Keratinocyte (primary cell): ENCODE results near the gene MCRS1. TPM values are rescaled to one million over a fixed set of nuclear protein-coding genes. Genes with fewer than 3 reads are reported as not detected.

ENCODE experiments used
- DNase-seq: peaks from one replicate; pipeline ENCODE4 v3.0.0-alpha.2; 2011; ENCODE audit warnings: low read depth, missing footprints, low spot score
- FAIRE-seq: peaks from 2 replicates; lab custom pipeline; 2011; peaks lifted over from hg19 to GRCh38; lab: Jason Lieb, UNC
- H2AFZ ChIP-seq: 2 replicates; pipeline ENCODE4 v1.6.0; 2012; ENCODE audit warnings: low read length, control low read depth, inconsistent platforms; ENCODE audit not compliant: control insufficient read depth
- H3K27ac ChIP-seq: 2 replicates; pipeline ENCODE4 v1.5.1; 2011; ENCODE audit warnings: low read length; ENCODE audit not compliant: control insufficient read depth, insufficient read depth
- H3K27me3 ChIP-seq: 3 replicates; pipeline ENCODE4 v1.6.0; 2011; ENCODE audit warnings: low read length; ENCODE audit not compliant: control insufficient read depth, insufficient read depth; ENCODE audit errors: extremely low read depth
- H3K36me3 ChIP-seq, 2 experiments: 2 replicates in 1 of 2; 3 replicates in 1 of 2; pipeline ENCODE4 v1.5.1; 2011; ENCODE audit warnings: low read length in 2 of 2, mild to moderate bottlenecking in 1 of 2; ENCODE audit not compliant: control insufficient read depth in 2 of 2, insufficient read depth in 2 of 2; ENCODE audit errors: extremely low read depth in 1 of 2
- H3K4me1 ChIP-seq: 3 replicates; pipeline ENCODE4 v1.5.1; 2011; ENCODE audit warnings: low read length; ENCODE audit not compliant: control insufficient read depth, insufficient read depth; ENCODE audit errors: extremely low read depth
- H3K4me2 ChIP-seq: 3 replicates; pipeline ENCODE4 v1.6.0; 2011; ENCODE audit warnings: low read depth, low read length; ENCODE audit not compliant: control insufficient read depth, insufficient read depth; ENCODE audit errors: extremely low read depth
- H3K4me3 ChIP-seq, 3 experiments: fragments of 200-600 bp in 1 of 3; sonication (generic) in 1 of 3; 2 replicates in 2 of 3; 3 replicates in 1 of 3; pipeline ENCODE4 v1.5.1; 2011 to 2016; ENCODE audit warnings: low read length in 3 of 3, mild to moderate bottlenecking in 3 of 3, control low read depth in 2 of 3, inconsistent platforms in 1 of 3, low read depth in 1 of 3, mixed read lengths in 1 of 3, mixed run types in 1 of 3, moderate library complexity in 1 of 3; ENCODE audit not compliant: control insufficient read depth in 2 of 3, insufficient read depth in 2 of 3; ENCODE audit errors: extremely low read depth in 1 of 3
- H3K79me2 ChIP-seq: 2 replicates; pipeline ENCODE4 v1.6.0; 2012; ENCODE audit warnings: low read length; ENCODE audit not compliant: control insufficient read depth, insufficient read depth
- H3K9ac ChIP-seq: 3 replicates; pipeline ENCODE4 v1.6.0; 2011; ENCODE audit warnings: low read length; ENCODE audit not compliant: control insufficient read depth, insufficient read depth; ENCODE audit errors: extremely low read depth
- H3K9me1 ChIP-seq: 3 replicates; pipeline ENCODE4 v1.6.0; 2011; ENCODE audit warnings: low read length; ENCODE audit not compliant: control insufficient read depth, insufficient read depth; ENCODE audit errors: extremely low read depth
- H3K9me3 ChIP-seq: 2 replicates; pipeline ENCODE4 v1.5.1; 2012; ENCODE audit warnings: low read depth, low read length; ENCODE audit not compliant: control insufficient read depth
- H4K20me1 ChIP-seq: 3 replicates; pipeline ENCODE4 v1.6.0; 2011; ENCODE audit warnings: low read length; ENCODE audit not compliant: control insufficient read depth, insufficient read depth; ENCODE audit errors: extremely low read depth
- CTCF ChIP-seq, 3 experiments: IDR thresholded peaks in 1 of 3; conservative IDR thresholded peaks in 1 of 3; optimal IDR thresholded peaks in 1 of 3; 2 replicates in 2 of 3; 3 replicates in 1 of 3; pipeline versions ENCODE3 to v1.5.1; 2011; ENCODE audit warnings: low read length in 3 of 3, mild to moderate bottlenecking in 3 of 3, moderate library complexity in 2 of 3, control low read depth in 1 of 3, inconsistent platforms in 1 of 3; ENCODE audit not compliant: insufficient read depth in 2 of 3; ENCODE audit errors: extremely low read depth in 1 of 3
- EZH2 ChIP-seq: IDR thresholded peaks from one replicate; pipeline ENCODE4 v1.6.1; 2012; ENCODE audit warnings: inconsistent platforms, mild to moderate bottlenecking, low read length, moderate library complexity
- dilution Hi-C: fragments of 300-500 bp; cut with MboI; formaldehyde crosslinking; loops from one replicate; pipeline ENCODE4 v1.7.0; 2020; ENCODE audit warnings: low sequenced_read_pairs; ENCODE audit not compliant: extremely low pct_ligation_motif_present
- polyA plus RNA-seq, 5 experiments: library from polyadenylated mRNA; depleted of rRNA in 3 of 5; stranded (reverse) in 3 of 5; stranded (forward) in 1 of 5; unstranded in 1 of 5; fragments of >200 nt; gene quantifications; 1 replicate in 1 of 5; 2 replicates in 3 of 5; 3 replicates in 1 of 5; pipeline versions ENCODE4 v1.2.1 to v1.2.3, GENCODE V29; 2011 to 2012; ENCODE audit warnings: missing spikeins in 2 of 5, low read depth in 1 of 5, low replicate concordance in 1 of 5

MCRS1 gene
- polyA plus RNA-seq, 1 donor (not counting 4 experiments of a cell fraction or from before 2014, with no cell fraction given), result 40.7 TPM

GRCh38 chr12:49542592-49543160 is 25.3 kb downstream of the MCRS1 start:
- H2AFZ ChIP-seq, result no peak overlapping the region
- H3K27me3 ChIP-seq, result peaks cover 28% of the 10 kb centered on the region
- dilution Hi-C loops, result no loop called here
- H3K9ac ChIP-seq, result no peak overlapping the region
- H3K9me3 ChIP-seq, result no peaks in the 10 kb centered on the region
- H3K4me3 ChIP-seq, result no peak overlapping the region
- H3K4me2 ChIP-seq, result no peak overlapping the region
- H3K27ac ChIP-seq, result no peak overlapping the region
- no peak for FAIRE-seq
- no peaks in the 10 kb centered on the region for H3K36me3 ChIP-seq
- TF ChIP-seq EZH2 (no peak), CTCF (optimal IDR thresholded peaks at IDR 0.05 in 1 of 3, IDR thresholded peaks at IDR 0.05 in 1 of 3, conservative IDR thresholded peaks at IDR 0.05 in 1 of 3; ENCODE audit: extremely low read depth in 1 of 3, insufficient read depth in 2 of 3, low read length in 3 of 3) (no peak)
- H4K20me1 ChIP-seq, result no peaks in the 10 kb centered on the region
- H3K79me2 ChIP-seq, result no peaks in the 10 kb centered on the region
- peaks cover 35% of the 10 kb centered on the region for H3K4me1 ChIP-seq
- no peak for DNase-seq
- peaks cover 5% of the 10 kb centered on the region for H3K9me1 ChIP-seq

- no peak overlapping the region for H3K27ac ChIP-seq
- H3K9me1 ChIP-seq, result no peaks in the 10 kb centered on the region
- dilution Hi-C loops, result no loop called here
- FAIRE-seq (no peak), DNase-seq (no peak)
- H3K4me3 ChIP-seq, result no peak overlapping the region
- no peaks in the 10 kb centered on the region for H3K9me3 ChIP-seq
- peaks cover 31% of the 10 kb centered on the region for H3K27me3 ChIP-seq
- H3K4me2 ChIP-seq, result no peak overlapping the region
- no peaks in the 10 kb centered on the region for H3K36me3 ChIP-seq
- TF ChIP-seq CTCF (optimal IDR thresholded peaks at IDR 0.05 in 1 of 3, IDR thresholded peaks at IDR 0.05 in 1 of 3, conservative IDR thresholded peaks at IDR 0.05 in 1 of 3; ENCODE audit: extremely low read depth in 1 of 3, insufficient read depth in 2 of 3, low read length in 3 of 3), result no peak
- no peak for TF ChIP-seq EZH2
- no peaks in the 10 kb centered on the region for H4K20me1 ChIP-seq
- no peaks in the 10 kb centered on the region for H3K79me2 ChIP-seq
- H3K4me1 ChIP-seq, result peaks cover 34% of the 10 kb centered on the region
- no peak overlapping the region for H2AFZ ChIP-seq
- H3K9ac ChIP-seq, result no peak overlapping the region
These were observed 25.9 kb downstream of the MCRS1 start for GRCh38 chr12:49541911-49542505.
